ENCODE results near the gene GDPD2.

DNA sequence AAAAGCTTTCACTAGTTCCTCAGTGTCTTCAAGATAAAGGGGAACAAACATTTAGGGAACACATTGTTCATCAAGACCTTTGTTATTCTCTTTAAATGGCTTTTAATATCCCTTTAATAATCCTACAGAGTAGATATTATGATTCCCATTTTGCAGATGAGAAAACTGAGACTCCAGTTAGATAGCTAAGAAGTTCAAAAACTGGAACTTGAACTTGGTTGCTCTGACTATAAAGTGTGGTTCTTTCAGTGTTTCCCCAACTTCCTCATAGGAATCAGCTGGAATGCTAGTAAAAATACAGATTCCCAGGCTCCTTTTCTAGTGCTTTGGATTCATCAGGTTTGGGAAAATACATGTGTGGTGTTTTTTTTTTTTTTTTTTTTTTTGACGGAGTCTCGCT lies 59.2 kb downstream of the GDPD2 start:
- TF ChIP-seq, protein P1, sequence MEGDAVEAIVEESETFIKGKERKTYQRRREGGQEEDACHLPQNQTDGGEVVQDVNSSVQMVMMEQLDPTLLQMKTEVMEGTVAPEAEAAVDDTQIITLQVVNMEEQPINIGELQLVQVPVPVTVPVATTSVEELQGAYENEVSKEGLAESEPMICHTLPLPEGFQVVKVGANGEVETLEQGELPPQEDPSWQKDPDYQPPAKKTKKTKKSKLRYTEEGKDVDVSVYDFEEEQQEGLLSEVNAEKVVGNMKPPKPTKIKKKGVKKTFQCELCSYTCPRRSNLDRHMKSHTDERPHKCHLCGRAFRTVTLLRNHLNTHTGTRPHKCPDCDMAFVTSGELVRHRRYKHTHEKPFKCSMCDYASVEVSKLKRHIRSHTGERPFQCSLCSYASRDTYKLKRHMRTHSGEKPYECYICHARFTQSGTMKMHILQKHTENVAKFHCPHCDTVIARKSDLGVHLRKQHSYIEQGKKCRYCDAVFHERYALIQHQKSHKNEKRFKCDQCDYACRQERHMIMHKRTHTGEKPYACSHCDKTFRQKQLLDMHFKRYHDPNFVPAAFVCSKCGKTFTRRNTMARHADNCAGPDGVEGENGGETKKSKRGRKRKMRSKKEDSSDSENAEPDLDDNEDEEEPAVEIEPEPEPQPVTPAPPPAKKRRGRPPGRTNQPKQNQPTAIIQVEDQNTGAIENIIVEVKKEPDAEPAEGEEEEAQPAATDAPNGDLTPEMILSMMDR (IDR thresholded peaks at IDR 0.05; ENCODE audit: low read length): no peak
- no peak for TF ChIP-seq EZH2 (optimal IDR thresholded peaks at IDR 0.05; ENCODE audit: low read depth, low read length)
- TF ChIP-seq EZH2phosphoT487 (IDR thresholded peaks at IDR 0.05; ENCODE audit: low read length): no peak

Data from MM.1S (cell line).